GM23338 (cell line): ENCODE data around the gene RIN3. TPM values are rescaled to one million over a fixed set of nuclear protein-coding genes. Genes with fewer than 3 reads are reported as not detected.
A peak's percentile ranks its signal among the peaks of the same experiment; 100 is the strongest.

Experiments used
- ATAC-seq: fragments of 200-7000 bp; cut with Tn5 transposase; 3 replicates; pipeline ENCODE4 v1.9.1; 2020
- DNase-seq: peaks from one replicate; pipeline ENCODE4 v3.0.0-alpha.2; 2015; ENCODE audit warnings: low spot score
- H2AFZ ChIP-seq: fragments of 200-600 bp; sonication (generic); 2 replicates; pipeline ENCODE4 v1.8.0; 2016; ENCODE audit warnings: antibody characterized with exemption, mild to moderate bottlenecking, moderate library complexity
- H3F3A ChIP-seq: fragments of 200-600 bp; sonication (generic); replicated peaks from 2 replicates; pipeline ENCODE4 v1.8.0; 2017; ENCODE audit warnings: antibody characterized with exemption, mixed run types, low read depth
- H3K27ac ChIP-seq: fragments of 200-600 bp; sonication (generic); 2 replicates; pipeline ENCODE4 v1.6.1; 2016; ENCODE audit warnings: low read depth
- H3K27me3 ChIP-seq: fragments of 200-600 bp; sonication (generic); 2 replicates; pipeline ENCODE4 v1.8.0; 2016; ENCODE audit warnings: mild to moderate bottlenecking, mixed run types, moderate library complexity; ENCODE audit not compliant: insufficient read depth
- H3K36me3 ChIP-seq: fragments of 200-600 bp; sonication (generic); 2 replicates; pipeline ENCODE4 v1.8.0; 2016; ENCODE audit warnings: mild to moderate bottlenecking; ENCODE audit not compliant: insufficient read depth
- H3K4me1 ChIP-seq: fragments of 200-600 bp; sonication (generic); 2 replicates; pipeline ENCODE4 v1.8.0; 2016; ENCODE audit warnings: mild to moderate bottlenecking, moderate library complexity; ENCODE audit not compliant: insufficient read depth
- H3K4me2 ChIP-seq: fragments of 200-600 bp; sonication (generic); 2 replicates; pipeline ENCODE4 v1.7.1; 2017; ENCODE audit warnings: mixed run types
- H3K4me3 ChIP-seq: fragments of 200-600 bp; sonication (generic); 2 replicates; pipeline ENCODE4 v1.6.1; 2016; ENCODE audit warnings: mixed run types
- H3K79me2 ChIP-seq: fragments of 200-600 bp; sonication (generic); replicated peaks from 2 replicates; pipeline ENCODE4 v1.8.0; 2017; ENCODE audit warnings: mild to moderate bottlenecking; ENCODE audit not compliant: insufficient read depth
- H3K9me2 ChIP-seq: fragments of 200-600 bp; sonication (generic); 2 replicates; pipeline ENCODE4 v1.8.0; 2017; ENCODE audit not compliant: insufficient read depth
- H4K20me1 ChIP-seq: fragments of 200-600 bp; sonication (generic); replicated peaks from 2 replicates; pipeline ENCODE4 v1.8.0; 2017; ENCODE audit warnings: mild to moderate bottlenecking; ENCODE audit not compliant: insufficient read depth
- H3K27ac Mint-ChIP-seq: 2 replicates; pipeline ENCODE4 v1.8.0; 2020; ENCODE audit warnings: inconsistent platforms, mild to moderate bottlenecking, moderate library complexity, mixed read lengths
- H3K27me3 Mint-ChIP-seq: 3 replicates; pipeline ENCODE4 v1.8.0; 2022; ENCODE audit warnings: low read depth, mild to moderate bottlenecking, moderate library complexity, mixed read lengths, inconsistent platforms; ENCODE audit not compliant: insufficient read depth, poor library complexity
- H3K36me3 Mint-ChIP-seq: 3 replicates; pipeline ENCODE4 v1.8.0; 2021; ENCODE audit warnings: low read depth, mild to moderate bottlenecking, inconsistent platforms, moderate library complexity, mixed read lengths
- H3K4me1 Mint-ChIP-seq: 3 replicates; pipeline ENCODE4 v1.8.0; 2020; ENCODE audit warnings: mild to moderate bottlenecking, inconsistent platforms, mixed read lengths
- H3K4me3 Mint-ChIP-seq: 3 replicates; pipeline ENCODE4 v1.8.0; 2021; ENCODE audit warnings: moderate library complexity, mild to moderate bottlenecking, inconsistent platforms, mixed read lengths
- H3K9me3 Mint-ChIP-seq: 3 replicates; pipeline ENCODE4 v1.8.0; 2020; ENCODE audit warnings: moderate library complexity, mild to moderate bottlenecking, inconsistent platforms, mixed read lengths
- CREB1 ChIP-seq: fragments of 250-450 bp; sonication (Bioruptor Pico); IDR thresholded peaks from 2 replicates; pipeline ENCODE4 v1.5.0; 2020; ENCODE audit warnings: low read depth, mild to moderate bottlenecking, moderate library complexity
- ETS1 ChIP-seq: IDR thresholded peaks from 2 replicates; pipeline ENCODE4 v1.6.1; 2016; ENCODE audit warnings: antibody characterized with exemption
- EZH2 ChIP-seq: fragments of 200-600 bp; sonication (generic); IDR thresholded peaks from one replicate; pipeline ENCODE4 v1.8.0; 2017; ENCODE audit warnings: antibody characterized with exemption, mild to moderate bottlenecking, low read depth; ENCODE audit not compliant: unreplicated experiment
- EZH2phosphoT487 ChIP-seq: fragments of 200-600 bp; sonication (generic); IDR thresholded peaks from one replicate; pipeline ENCODE4 v1.8.1; 2018; ENCODE audit warnings: antibody characterized with exemption; ENCODE audit not compliant: unreplicated experiment
- NANOG ChIP-seq: IDR thresholded peaks from 2 replicates; pipeline ENCODE4 v1.6.1; 2016; ENCODE audit warnings: antibody characterized with exemption, borderline replicate concordance
- REST ChIP-seq: IDR thresholded peaks from one replicate; pipeline ENCODE4 v1.6.1; 2018; ENCODE audit warnings: antibody characterized with exemption; ENCODE audit not compliant: unreplicated experiment
- STAT1 ChIP-seq: IDR thresholded peaks from one replicate; pipeline ENCODE4 v1.6.1; 2016; ENCODE audit warnings: antibody characterized with exemption; ENCODE audit not compliant: unreplicated experiment
- ZNF114 ChIP-seq: fragments of 250-450 bp; sonication (Bioruptor Pico); IDR thresholded peaks from 2 replicates; pipeline ENCODE4 v1.5.0; 2020; ENCODE audit warnings: mild to moderate bottlenecking, moderate library complexity
- polyA plus RNA-seq: library from polyadenylated mRNA; unstranded; fragments of >200 nt; fragmentation: Nextera tagmentation; extraction: Ambion mirVana; gene quantifications from 2 replicates; pipeline ENCODE4 v1.2.1, GENCODE V29; 2016
- total RNA-seq: library from RNA; depleted of rRNA; stranded (reverse); fragments of >200 nt; shearing (Covaris generic); gene quantifications from 2 replicates; pipeline ENCODE4 v1.2.3, GENCODE V29; 2014
- TF ChIP-seq, protein P1 (sequence below): fragments of 250-450 bp; sonication (Bioruptor Pico); IDR thresholded peaks from 2 replicates; pipeline ENCODE4 v1.5.0; 2020; ENCODE audit warnings: mild to moderate bottlenecking, moderate library complexity

The RIN3 gene
- total and polyA plus RNA-seq, 2 experiments from 2014 or later: 0.97 to 1.5 TPM

- peaks cover 2% of the 10 kb centered on the region for H3K27me3 Mint-ChIP-seq
- peaks cover 14% of the 10 kb centered on the region for H3K9me3 Mint-ChIP-seq
- DNase-seq: peak; percentile 81
Observed at GRCh38 chr14:92471919-92472318, 41.7 kb upstream of the RIN3 start.

More at GRCh38 chr14:92471919-92472318, 41.7 kb upstream of the RIN3 start:
- H3K36me3 ChIP-seq: no peaks in the 10 kb centered on the region
- Mint-ChIP-seq H3K4me3 (no peak overlapping the region), H3K36me3 (peaks cover 8% of the 10 kb centered on the region; the same call in 2 of the 3 replicates), H3K27ac (no peak overlapping the region), H3K4me1 (peaks cover 36% of the 10 kb centered on the region)
- peaks cover 10% of the 10 kb centered on the region; the same call in 1 of the 2 replicates for H3K9me2 ChIP-seq
- H3K27me3 ChIP-seq: no peaks in the 10 kb centered on the region
- peak overlapping the region; percentile 40 for H3K4me2 ChIP-seq
- H4K20me1 ChIP-seq: no peaks in the 10 kb centered on the region
- H3F3A ChIP-seq: no peaks in the 10 kb centered on the region
- H3K4me3 ChIP-seq: no peak overlapping the region
- ATAC-seq: peak; percentile 99
- TF ChIP-seq REST (no peak), EZH2phosphoT487 (no peak), ETS1 (no peak), ZNF114 (no peak), NANOG (peak; percentile 26; the same call in 1 of the 2 replicates), CREB1 (no peak), STAT1 (no peak), EZH2 (no peak)
- TF ChIP-seq, protein P1, sequence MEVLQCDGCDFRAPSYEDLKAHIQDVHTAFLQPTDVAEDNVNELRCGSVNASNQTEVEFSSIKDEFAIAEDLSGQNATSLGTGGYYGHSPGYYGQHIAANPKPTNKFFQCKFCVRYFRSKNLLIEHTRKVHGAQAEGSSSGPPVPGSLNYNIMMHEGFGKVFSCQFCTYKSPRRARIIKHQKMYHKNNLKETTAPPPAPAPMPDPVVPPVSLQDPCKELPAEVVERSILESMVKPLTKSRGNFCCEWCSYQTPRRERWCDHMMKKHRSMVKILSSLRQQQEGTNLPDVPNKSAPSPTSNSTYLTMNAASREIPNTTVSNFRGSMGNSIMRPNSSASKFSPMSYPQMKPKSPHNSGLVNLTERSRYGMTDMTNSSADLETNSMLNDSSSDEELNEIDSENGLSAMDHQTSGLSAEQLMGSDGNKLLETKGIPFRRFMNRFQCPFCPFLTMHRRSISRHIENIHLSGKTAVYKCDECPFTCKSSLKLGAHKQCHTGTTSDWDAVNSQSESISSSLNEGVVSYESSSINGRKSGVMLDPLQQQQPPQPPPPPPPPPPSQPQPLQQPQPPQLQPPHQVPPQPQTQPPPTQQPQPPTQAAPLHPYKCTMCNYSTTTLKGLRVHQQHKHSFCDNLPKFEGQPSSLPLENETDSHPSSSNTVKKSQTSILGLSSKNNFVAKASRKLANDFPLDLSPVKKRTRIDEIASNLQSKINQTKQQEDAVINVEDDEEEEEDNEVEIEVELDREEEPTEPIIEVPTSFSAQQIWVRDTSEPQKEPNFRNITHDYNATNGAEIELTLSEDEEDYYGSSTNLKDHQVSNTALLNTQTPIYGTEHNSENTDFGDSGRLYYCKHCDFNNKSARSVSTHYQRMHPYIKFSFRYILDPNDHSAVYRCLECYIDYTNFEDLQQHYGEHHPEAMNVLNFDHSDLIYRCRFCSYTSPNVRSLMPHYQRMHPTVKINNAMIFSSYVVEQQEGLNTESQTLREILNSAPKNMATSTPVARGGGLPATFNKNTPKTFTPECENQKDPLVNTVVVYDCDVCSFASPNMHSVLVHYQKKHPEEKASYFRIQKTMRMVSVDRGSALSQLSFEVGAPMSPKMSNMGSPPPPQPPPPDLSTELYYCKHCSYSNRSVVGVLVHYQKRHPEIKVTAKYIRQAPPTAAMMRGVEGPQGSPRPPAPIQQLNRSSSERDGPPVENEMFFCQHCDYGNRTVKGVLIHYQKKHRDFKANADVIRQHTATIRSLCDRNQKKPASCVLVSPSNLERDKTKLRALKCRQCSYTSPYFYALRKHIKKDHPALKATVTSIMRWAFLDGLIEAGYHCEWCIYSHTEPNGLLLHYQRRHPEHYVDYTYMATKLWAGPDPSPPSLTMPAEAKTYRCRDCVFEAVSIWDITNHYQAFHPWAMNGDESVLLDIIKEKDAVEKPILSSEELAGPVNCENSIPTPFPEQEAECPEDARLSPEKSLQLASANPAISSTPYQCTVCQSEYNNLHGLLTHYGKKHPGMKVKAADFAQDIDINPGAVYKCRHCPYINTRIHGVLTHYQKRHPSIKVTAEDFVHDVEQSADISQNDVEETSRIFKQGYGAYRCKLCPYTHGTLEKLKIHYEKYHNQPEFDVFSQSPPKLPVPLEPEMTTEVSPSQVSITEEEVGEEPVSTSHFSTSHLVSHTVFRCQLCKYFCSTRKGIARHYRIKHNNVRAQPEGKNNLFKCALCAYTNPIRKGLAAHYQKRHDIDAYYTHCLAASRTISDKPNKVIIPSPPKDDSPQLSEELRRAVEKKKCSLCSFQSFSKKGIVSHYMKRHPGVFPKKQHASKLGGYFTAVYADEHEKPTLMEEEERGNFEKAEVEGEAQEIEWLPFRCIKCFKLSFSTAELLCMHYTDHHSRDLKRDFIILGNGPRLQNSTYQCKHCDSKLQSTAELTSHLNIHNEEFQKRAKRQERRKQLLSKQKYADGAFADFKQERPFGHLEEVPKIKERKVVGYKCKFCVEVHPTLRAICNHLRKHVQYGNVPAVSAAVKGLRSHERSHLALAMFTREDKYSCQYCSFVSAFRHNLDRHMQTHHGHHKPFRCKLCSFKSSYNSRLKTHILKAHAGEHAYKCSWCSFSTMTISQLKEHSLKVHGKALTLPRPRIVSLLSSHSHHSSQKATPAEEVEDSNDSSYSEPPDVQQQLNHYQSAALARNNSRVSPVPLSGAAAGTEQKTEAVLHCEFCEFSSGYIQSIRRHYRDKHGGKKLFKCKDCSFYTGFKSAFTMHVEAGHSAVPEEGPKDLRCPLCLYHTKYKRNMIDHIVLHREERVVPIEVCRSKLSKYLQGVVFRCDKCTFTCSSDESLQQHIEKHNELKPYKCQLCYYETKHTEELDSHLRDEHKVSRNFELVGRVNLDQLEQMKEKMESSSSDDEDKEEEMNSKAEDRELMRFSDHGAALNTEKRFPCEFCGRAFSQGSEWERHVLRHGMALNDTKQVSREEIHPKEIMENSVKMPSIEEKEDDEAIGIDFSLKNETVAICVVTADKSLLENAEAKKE (CRISPR knock-in tag): peak; percentile 74; the same call in 1 of the 2 replicates
- peak overlapping the region; percentile 82; the same call in 1 of the 2 replicates for H3K27ac ChIP-seq
- peaks cover 10% of the 10 kb centered on the region for H3K4me1 ChIP-seq
- no peaks in the 10 kb centered on the region for H3K79me2 ChIP-seq
- no peak overlapping the region for H2AFZ ChIP-seq
